ENCODE data around the gene UNCX. TPM values are rescaled to one million over a fixed set of nuclear protein-coding genes. Genes with fewer than 3 reads are reported as not detected.
A peak's percentile ranks its signal among the peaks of the same experiment; 100 is the strongest.

UNCX gene
- not detected for total RNA-seq
- polyA plus RNA-seq, result not detected

DNA sequence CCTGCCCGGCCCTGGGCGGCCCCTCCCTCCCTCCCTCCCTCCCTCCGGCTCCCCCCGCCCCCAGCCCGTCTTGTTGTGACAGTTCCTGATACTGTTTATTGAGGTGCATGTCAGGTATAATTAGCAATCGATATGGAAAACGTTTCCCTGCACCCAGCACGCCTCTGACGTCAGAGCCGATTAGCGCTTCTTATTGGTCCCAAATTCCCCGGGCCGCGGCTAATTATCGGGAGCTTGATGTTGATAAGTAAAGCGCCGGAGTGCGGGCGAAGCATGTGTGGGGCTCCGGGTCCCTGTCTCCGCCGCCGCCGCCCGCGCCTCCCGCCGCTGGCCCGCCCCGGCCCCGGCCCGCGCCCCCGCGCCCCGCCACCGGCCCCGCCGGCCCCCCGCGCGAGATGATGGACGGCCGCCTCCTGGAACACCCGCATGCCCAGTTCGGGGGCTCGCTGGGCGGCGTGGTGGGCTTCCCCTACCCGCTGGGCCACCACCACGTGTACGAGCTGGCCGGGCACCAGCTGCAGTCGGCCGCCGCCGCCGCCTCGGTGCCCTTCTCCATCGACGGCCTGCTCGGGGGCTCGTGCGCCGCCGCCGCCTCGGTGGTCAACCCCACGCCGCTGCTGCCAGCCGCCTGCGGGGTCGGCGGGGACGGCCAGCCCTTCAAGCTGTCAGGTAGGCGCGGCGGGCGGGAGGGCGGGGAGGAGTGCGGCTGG lies at the start of gene UNCX:
UNCX (plus strand) TSS at position 250 of the 710 bp plus-strand sequence; CDS start at position 396, 146 bp downstream.
- FAIRE-seq, result no peak
- peaks cover 0 to 66% (median 21%) of the 10 kb centered on the region in 4 donors for H3K27me3 ChIP-seq

GRCh38 chr7:1187127-1187526 lies 45.5 kb upstream of the UNCX start:
- FAIRE-seq, result no peak

More for the DNA sequence above, at the start of gene UNCX:
- TF ChIP-seq CTCF (IDR thresholded peaks at IDR 0.05), result no peak
- no peak within 1 kb of the TSS for H3K4me3 ChIP-seq
- no peaks in the 10 kb centered on the region for H3K9me3 ChIP-seq
- H3K4me1 ChIP-seq, result peaks cover 0 to 4% (median 0%) of the 10 kb centered on the region in 3 donors
- WGBS, 2 donors, result 5% methylated on average over 33 to 81 of the region's 81 CpGs
- H3K36me3 ChIP-seq, result no peaks in the 10 kb centered on the region
- no peak within 1 kb of the TSS for H3K27ac ChIP-seq
- ATAC-seq (no peak), DNase-seq (peak in 2 of 6 donors; percentile 51 to 54)
- intact Hi-C loops (cut with DNase I), result no loop called here

GRCh38 chr7:1188720-1189294 lies 43.9 kb upstream of the UNCX start:
- H3K27me3 ChIP-seq, result peaks cover 0 to 7% (median 3%) of the 10 kb centered on the region in 4 donors
- no peak for ATAC-seq
- 80 to 84% methylated on average over 6 of the region's 6 CpGs for WGBS, 2 donors
- no peaks in the 10 kb centered on the region for H3K9me3 ChIP-seq
- H3K27ac ChIP-seq, result no peak overlapping the region
- intact Hi-C loops (cut with DNase I), result no loop called here
- TF ChIP-seq CTCF (IDR thresholded peaks at IDR 0.05), result no peak
- no peak for FAIRE-seq
- no peaks in the 10 kb centered on the region for H3K36me3 ChIP-seq
- no peak overlapping the region for H3K4me3 ChIP-seq
- H3K4me1 ChIP-seq, result no peaks in the 10 kb centered on the region
- no peak for DNase-seq

More at GRCh38 chr7:1187127-1187526, 45.5 kb upstream of the UNCX start:
- WGBS, 2 donors, result 69 to 73% methylated on average over 11 of the region's 11 CpGs
- intact Hi-C loops (cut with DNase I), result no loop called here
- no peak for TF ChIP-seq CTCF (IDR thresholded peaks at IDR 0.05)
- no peaks in the 10 kb centered on the region for H3K9me3 ChIP-seq
- no peak overlapping the region for H3K4me3 ChIP-seq
- H3K36me3 ChIP-seq, result no peaks in the 10 kb centered on the region
- DNase-seq (no peak), ATAC-seq (no peak)
- H3K27me3 ChIP-seq, result peaks cover 0 to 6% (median 3%) of the 10 kb centered on the region in 4 donors
- H3K27ac ChIP-seq, result no peak overlapping the region
- H3K4me1 ChIP-seq, result no peaks in the 10 kb centered on the region

- DNase-seq (no peak), FAIRE-seq (no peak), ATAC-seq (no peak)
- H3K36me3 ChIP-seq, result no peaks in the 10 kb centered on the region
- no peak for TF ChIP-seq CTCF (IDR thresholded peaks at IDR 0.05)
- intact Hi-C loops (cut with DNase I), result loop anchor here in 2 of 3 donors (10.0 kb wide), 1 partner anchor 245 kb away; no protein-coding TSS in a partner anchor
- no peak overlapping the region for H3K27ac ChIP-seq
- H3K9me3 ChIP-seq, result no peaks in the 10 kb centered on the region
- H3K27me3 ChIP-seq, result peaks cover 0 to 7% (median 3%) of the 10 kb centered on the region in 4 donors
- no peaks in the 10 kb centered on the region for H3K4me1 ChIP-seq
- H3K4me3 ChIP-seq, result no peak overlapping the region
- WGBS, 2 donors, result 63 to 79% methylated on average over 10 of the region's 10 CpGs
Observed at GRCh38 chr7:1189986-1190772, 42.5 kb upstream of the UNCX start.

All from pancreas (tissue), 10 donors.